Measurements from ENCODE around the gene FNDC1. TPM values are rescaled to one million over a fixed set of nuclear protein-coding genes. Genes with fewer than 3 reads are reported as not detected.

The FNDC1 gene
- total RNA-seq, result not detected

GRCh38 chr6:159169193-159169555 lies at the start of gene FNDC1:
Gene FNDC1, plus strand, starts transcription at chr6:159169400. Its CDS starts 197 bp downstream, at chr6:159169597.

Other genes with a start within 250 kb of the FNDC1 start
- gene RSPH3, start 169.2 kb upstream of the FNDC1 start, total RNA-seq, result 1 to 10 TPM; 1.8 to 2.0 TPM
- 10 to 100 TPM; 65.5 to 65.7 TPM for gene TAGAP, start 124.4 kb upstream of the FNDC1 start, total RNA-seq